HL-60 (cell line): ENCODE measurements around the gene TMEM150B.
A peak's percentile ranks its signal among the peaks of the same experiment; 100 is the strongest.

Experiments used
- POLR2AphosphoS5 ChIP-seq: IDR thresholded peaks from 2 replicates; pipeline ENCODE4 v1.6.1; 2012; ENCODE audit warnings: low read depth
- SPI1 ChIP-seq: IDR thresholded peaks from 2 replicates; pipeline ENCODE4 v1.6.1; 2012; ENCODE audit warnings: low read depth, mild to moderate bottlenecking, borderline replicate concordance
- TF ChIP-seq, protein P1 (sequence below): IDR thresholded peaks from one replicate; pipeline ENCODE4 v1.5.1; 2011; ENCODE audit warnings: low read length, control low read depth, inconsistent platforms; ENCODE audit not compliant: insufficient read depth
- TF ChIP-seq, protein P2 (sequence below): IDR thresholded peaks from 2 replicates; pipeline ENCODE4 v1.6.1; 2012; ENCODE audit warnings: low read depth; ENCODE audit not compliant: insufficient replicate concordance

DNA sequence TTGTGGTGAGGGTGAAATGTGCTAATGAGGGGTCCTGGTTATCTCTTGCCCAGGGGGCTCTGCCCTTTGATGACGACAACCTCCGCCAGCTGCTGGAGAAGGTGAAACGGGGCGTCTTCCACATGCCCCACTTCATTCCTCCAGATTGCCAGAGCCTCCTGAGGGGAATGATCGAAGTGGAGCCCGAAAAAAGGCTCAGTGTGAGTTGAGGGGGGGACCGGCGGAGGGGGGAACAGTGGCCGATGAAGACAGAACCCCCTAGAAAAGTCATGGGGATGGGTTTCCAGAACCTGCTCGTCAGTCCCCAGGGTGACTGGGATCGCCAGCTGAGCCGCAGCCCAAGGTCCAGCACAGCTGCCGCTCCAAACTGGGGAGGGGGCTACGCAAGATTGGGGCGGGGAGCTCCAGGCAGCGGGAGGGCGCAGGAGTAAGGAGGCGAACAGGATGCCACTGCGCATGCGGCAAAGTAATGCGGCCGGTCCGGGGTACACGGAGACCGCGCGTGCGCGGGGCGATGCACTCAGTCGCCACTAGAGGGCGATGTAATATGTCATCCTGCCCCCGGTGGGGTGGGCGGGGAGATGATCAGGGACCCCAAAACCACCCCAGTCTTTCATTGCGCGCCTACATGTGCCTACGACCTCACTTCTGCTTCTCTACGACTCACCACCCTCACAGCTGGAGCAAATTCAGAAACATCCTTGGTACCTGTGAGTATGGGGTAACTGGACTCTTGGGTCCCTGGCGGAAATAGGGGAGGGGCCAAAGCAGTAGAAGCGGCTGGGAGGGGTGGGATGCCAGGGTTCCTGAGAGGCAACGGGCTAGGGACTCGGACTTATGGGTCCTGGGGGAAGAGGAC lies 23.5 kb downstream of the TMEM150B start:
- TF ChIP-seq, protein P1, sequence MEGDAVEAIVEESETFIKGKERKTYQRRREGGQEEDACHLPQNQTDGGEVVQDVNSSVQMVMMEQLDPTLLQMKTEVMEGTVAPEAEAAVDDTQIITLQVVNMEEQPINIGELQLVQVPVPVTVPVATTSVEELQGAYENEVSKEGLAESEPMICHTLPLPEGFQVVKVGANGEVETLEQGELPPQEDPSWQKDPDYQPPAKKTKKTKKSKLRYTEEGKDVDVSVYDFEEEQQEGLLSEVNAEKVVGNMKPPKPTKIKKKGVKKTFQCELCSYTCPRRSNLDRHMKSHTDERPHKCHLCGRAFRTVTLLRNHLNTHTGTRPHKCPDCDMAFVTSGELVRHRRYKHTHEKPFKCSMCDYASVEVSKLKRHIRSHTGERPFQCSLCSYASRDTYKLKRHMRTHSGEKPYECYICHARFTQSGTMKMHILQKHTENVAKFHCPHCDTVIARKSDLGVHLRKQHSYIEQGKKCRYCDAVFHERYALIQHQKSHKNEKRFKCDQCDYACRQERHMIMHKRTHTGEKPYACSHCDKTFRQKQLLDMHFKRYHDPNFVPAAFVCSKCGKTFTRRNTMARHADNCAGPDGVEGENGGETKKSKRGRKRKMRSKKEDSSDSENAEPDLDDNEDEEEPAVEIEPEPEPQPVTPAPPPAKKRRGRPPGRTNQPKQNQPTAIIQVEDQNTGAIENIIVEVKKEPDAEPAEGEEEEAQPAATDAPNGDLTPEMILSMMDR, result peak; percentile 95
- TF ChIP-seq POLR2AphosphoS5 (no peak; the same call in 1 of the 2 replicates), SPI1 (no peak)
- TF ChIP-seq, protein P2, sequence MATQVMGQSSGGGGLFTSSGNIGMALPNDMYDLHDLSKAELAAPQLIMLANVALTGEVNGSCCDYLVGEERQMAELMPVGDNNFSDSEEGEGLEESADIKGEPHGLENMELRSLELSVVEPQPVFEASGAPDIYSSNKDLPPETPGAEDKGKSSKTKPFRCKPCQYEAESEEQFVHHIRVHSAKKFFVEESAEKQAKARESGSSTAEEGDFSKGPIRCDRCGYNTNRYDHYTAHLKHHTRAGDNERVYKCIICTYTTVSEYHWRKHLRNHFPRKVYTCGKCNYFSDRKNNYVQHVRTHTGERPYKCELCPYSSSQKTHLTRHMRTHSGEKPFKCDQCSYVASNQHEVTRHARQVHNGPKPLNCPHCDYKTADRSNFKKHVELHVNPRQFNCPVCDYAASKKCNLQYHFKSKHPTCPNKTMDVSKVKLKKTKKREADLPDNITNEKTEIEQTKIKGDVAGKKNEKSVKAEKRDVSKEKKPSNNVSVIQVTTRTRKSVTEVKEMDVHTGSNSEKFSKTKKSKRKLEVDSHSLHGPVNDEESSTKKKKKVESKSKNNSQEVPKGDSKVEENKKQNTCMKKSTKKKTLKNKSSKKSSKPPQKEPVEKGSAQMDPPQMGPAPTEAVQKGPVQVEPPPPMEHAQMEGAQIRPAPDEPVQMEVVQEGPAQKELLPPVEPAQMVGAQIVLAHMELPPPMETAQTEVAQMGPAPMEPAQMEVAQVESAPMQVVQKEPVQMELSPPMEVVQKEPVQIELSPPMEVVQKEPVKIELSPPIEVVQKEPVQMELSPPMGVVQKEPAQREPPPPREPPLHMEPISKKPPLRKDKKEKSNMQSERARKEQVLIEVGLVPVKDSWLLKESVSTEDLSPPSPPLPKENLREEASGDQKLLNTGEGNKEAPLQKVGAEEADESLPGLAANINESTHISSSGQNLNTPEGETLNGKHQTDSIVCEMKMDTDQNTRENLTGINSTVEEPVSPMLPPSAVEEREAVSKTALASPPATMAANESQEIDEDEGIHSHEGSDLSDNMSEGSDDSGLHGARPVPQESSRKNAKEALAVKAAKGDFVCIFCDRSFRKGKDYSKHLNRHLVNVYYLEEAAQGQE, result no peak
